ENCODE data around the gene AHNAK.

- TF ChIP-seq CTCF (IDR thresholded peaks at IDR 0.05) (no peak), EZH2phosphoT487 (IDR thresholded peaks at IDR 0.05) (no peak), EZH2 (IDR thresholded peaks at IDR 0.05) (no peak)
Observed at GRCh38 chr11:62446091-62446490, 100.5 kb downstream of the AHNAK start.
